ENCODE results near the gene FARS2.

FARS2 gene

GRCh38 chr6:5390177-5390576 is 128.9 kb downstream of the FARS2 start:
- DNase-seq (ENCODE audit: low read depth): no peak
- TF ChIP-seq, protein P1, sequence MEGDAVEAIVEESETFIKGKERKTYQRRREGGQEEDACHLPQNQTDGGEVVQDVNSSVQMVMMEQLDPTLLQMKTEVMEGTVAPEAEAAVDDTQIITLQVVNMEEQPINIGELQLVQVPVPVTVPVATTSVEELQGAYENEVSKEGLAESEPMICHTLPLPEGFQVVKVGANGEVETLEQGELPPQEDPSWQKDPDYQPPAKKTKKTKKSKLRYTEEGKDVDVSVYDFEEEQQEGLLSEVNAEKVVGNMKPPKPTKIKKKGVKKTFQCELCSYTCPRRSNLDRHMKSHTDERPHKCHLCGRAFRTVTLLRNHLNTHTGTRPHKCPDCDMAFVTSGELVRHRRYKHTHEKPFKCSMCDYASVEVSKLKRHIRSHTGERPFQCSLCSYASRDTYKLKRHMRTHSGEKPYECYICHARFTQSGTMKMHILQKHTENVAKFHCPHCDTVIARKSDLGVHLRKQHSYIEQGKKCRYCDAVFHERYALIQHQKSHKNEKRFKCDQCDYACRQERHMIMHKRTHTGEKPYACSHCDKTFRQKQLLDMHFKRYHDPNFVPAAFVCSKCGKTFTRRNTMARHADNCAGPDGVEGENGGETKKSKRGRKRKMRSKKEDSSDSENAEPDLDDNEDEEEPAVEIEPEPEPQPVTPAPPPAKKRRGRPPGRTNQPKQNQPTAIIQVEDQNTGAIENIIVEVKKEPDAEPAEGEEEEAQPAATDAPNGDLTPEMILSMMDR (IDR thresholded peaks at IDR 0.05; ENCODE audit: low read depth, low read length, missing control alignments): no peak
- H3K4me3 ChIP-seq (ENCODE audit: low read depth, low read length): no peak overlapping the region

DNA sequence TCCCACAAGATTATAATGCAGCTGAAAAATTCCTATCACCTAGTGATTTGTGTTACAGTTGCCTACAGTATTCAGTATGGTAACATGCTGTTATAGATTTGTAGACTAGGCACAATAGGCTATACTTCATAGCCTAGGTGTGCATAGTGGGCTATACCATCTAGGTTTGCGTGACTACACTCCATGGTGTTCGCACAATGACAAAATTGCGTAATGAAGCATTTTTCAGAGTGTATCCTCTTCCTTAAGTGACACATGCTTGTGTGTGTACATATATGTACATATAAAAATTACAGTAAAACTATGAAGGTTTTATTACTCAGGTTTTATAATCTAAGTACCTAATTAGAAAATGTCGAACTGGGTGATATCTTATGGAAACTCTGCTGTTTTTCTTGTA is 133.0 kb downstream of the FARS2 start:
- TF ChIP-seq, protein P1 (IDR thresholded peaks at IDR 0.05; ENCODE audit: low read depth, low read length, missing control alignments): no peak
- H3K4me3 ChIP-seq (ENCODE audit: low read depth, low read length): no peak overlapping the region
- no peak for DNase-seq (ENCODE audit: low read depth)

DNA sequence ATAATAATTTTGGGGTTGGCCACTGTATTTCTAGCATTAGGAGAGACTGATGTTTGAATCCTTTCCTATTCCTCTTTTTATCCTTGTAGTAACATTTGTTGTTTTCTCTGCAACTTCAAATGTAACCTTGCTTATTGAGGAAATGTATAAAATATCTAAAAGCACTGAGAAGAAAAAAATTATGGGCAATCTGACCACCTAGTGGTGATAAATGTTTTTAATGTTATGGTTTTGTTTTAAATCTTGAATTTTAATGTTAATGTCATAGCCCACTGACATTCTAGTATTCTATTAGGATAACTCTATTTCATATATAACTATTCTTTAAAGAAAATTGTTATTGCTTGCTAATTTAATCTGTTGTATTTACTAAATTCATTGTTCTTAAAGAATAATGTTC is 134.4 kb downstream of the FARS2 start:
- TF ChIP-seq, protein P1 (IDR thresholded peaks at IDR 0.05; ENCODE audit: low read depth, low read length, missing control alignments): no peak
- no peak for DNase-seq (ENCODE audit: low read depth)
- H3K4me3 ChIP-seq (ENCODE audit: low read depth, low read length): no peak overlapping the region

DNA sequence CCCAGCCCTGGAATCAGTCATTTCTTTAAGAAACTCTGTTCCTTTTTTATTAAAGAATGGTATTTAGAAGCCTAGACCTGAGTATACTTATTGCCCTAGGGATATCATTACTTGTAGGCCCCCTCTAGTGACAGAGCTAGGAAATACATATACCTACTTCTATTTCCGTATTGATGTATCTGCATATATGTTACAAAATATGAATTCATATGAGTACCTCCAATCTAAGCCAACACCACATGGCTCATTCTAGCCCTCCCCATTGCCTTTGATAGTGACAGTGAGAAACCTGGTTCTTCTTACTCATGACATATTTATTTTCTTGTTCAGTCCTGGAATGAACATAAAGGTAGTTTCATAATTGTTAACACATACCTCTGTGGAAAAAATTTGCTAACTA is 137.2 kb downstream of the FARS2 start:
- peak; percentile 33 for DNase-seq (ENCODE audit: low read depth)
- H3K4me3 ChIP-seq (ENCODE audit: low read depth, low read length): no peak overlapping the region
- TF ChIP-seq, protein P1 (IDR thresholded peaks at IDR 0.05; ENCODE audit: low read depth, low read length, missing control alignments): peak; percentile 52

GRCh38 chr6:5399391-5399790 is 138.1 kb downstream of the FARS2 start:
- TF ChIP-seq, protein P1 (IDR thresholded peaks at IDR 0.05; ENCODE audit: low read depth, low read length, missing control alignments): no peak
- H3K4me3 ChIP-seq (ENCODE audit: low read depth, low read length): no peak overlapping the region
- DNase-seq (ENCODE audit: low read depth): no peak

DNA sequence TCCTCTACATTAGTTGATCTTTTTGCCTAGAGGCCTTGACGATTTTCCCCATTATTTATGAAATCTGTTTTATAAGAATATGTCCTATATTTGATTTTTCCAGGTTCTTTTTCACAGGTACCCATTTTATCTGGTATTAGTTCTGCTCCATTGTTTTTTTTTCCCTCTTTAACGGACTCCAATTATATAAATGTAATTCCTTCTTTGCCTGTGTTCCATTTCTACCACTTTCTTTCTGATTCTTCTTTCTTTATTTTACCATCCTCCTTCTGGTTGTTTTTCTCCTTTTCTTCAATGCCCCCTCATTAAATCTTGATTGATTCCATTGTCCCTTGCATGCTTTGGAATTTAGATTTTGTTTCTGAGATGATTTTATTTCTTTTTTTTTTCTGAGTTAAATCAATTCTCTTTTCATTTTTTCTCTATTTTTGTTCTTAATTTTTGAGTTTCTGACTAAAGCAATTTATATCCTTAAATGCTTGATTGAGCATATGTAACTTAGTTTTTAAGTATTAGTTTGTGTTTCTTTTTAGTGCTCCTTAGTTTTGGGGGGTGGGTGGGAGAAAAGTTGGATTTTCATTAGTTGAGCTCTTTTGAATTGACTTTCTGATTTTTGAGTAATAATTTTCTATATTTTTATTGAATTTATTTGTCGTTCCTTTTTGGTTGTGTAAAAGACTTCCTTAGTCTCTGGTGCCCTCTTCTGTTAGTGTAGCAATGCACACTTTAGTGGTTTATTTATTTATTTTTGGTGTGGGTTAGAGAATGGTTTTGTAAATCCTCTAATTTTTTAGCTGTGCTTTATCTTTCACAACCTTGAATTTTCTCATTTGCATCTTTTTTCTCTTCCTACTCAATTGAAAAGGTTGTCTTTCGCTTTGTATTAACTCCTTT is 140.8 kb downstream of the FARS2 start:
- no peak overlapping the region for H3K4me3 ChIP-seq (ENCODE audit: low read depth, low read length)
- TF ChIP-seq, protein P1 (IDR thresholded peaks at IDR 0.05; ENCODE audit: low read depth, low read length, missing control alignments): peak; percentile 41
- DNase-seq (ENCODE audit: low read depth): peak; percentile 8

DNA sequence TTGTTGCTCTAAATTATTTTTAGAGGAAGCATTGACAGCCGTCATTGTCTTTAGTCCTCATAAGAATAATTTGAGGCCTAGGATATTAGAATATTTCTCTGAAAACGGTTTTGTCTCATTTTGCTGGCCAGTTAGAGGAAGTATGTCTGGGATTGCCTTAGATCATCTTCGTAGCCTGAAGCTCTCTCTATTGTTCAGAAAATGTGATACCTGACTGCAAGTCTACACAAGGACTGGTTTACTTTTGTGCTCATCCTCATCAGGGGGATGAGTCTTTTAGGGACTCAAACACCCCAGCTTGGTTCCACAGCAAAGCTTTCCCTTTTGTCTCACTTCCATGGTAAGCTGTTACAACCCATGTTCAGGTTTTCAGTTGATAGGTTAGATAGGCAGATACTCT is 141.8 kb downstream of the FARS2 start:
- H3K4me3 ChIP-seq (ENCODE audit: low read depth, low read length): no peak overlapping the region
- no peak for DNase-seq (ENCODE audit: low read depth)
- TF ChIP-seq, protein P1 (IDR thresholded peaks at IDR 0.05; ENCODE audit: low read depth, low read length, missing control alignments): no peak

Measured in GM12864 (cell line).